K562 (cell line): Measurements from ENCODE around the gene MEX3D. TPM values are rescaled to one million over a fixed set of nuclear protein-coding genes. Genes with fewer than 3 reads are reported as not detected.

ENCODE experiments used
- ARNT ChIP-seq, 2 experiments: fragments of 450-650 bp; IDR thresholded peaks; 2 replicates each; pipeline ENCODE4 v1.6.1; 2016; ENCODE audit warnings: mild to moderate bottlenecking in 1 of 2
- CHD1 ChIP-seq: fragments of 200-600 bp; sonication (generic); IDR thresholded peaks from one replicate; pipeline ENCODE4 v1.6.1; 2012; ENCODE audit warnings: mild to moderate bottlenecking, moderate library complexity, low read length, inconsistent platforms
- ESRRB ChIP-seq: fragments of 250-450 bp; sonication (Bioruptor Pico); IDR thresholded peaks from 2 replicates; pipeline ENCODE4 v1.5.0; 2020; ENCODE audit warnings: mild to moderate bottlenecking, moderate library complexity, borderline replicate concordance
- GATA2 ChIP-seq: sonication (generic); formaldehyde crosslinking; IDR thresholded peaks from 2 replicates; pipeline ENCODE4 v1.4.0; 2020; ENCODE audit warnings: mild to moderate bottlenecking, missing genetic modification reagents
- HDAC1 ChIP-seq, 2 experiments: fragments of 450-650 bp; IDR thresholded peaks; 2 replicates each; pipeline ENCODE4 v1.6.1; 2016 to 2017; ENCODE audit warnings: inconsistent platforms in 1 of 2, mild to moderate bottlenecking in 1 of 2, moderate library complexity in 1 of 2
- KAT8 ChIP-seq: fragments of 450-650 bp; IDR thresholded peaks from 2 replicates; pipeline ENCODE4 v1.6.1; 2016; ENCODE audit warnings: low read depth, mild to moderate bottlenecking
- MAZ ChIP-seq, 2 experiments: fragments of 450-650 bp in 1 of 2; sonication (generic) in 1 of 2; formaldehyde crosslinking; IDR thresholded peaks in 1 of 2; conservative IDR thresholded peaks in 1 of 2; 2 replicates each; pipeline versions ENCODE4 v1.4.0 to v1.5.0; 2020; ENCODE audit warnings: mild to moderate bottlenecking in 1 of 2, missing genetic modification reagents in 1 of 2
- MEF2D ChIP-seq: conservative IDR thresholded peaks from 2 replicates; pipeline ENCODE4 v1.6.1; 2016; ENCODE audit warnings: low read depth, missing genetic modification characterization, missing compliant biosample characterization
- NCOA4 ChIP-seq: fragments of 450-650 bp; IDR thresholded peaks from 2 replicates; pipeline ENCODE4 v1.6.1; 2018; ENCODE audit warnings: mild to moderate bottlenecking; ENCODE audit not compliant: partially characterized antibody
- PHB2 ChIP-seq: fragments of 450-650 bp; IDR thresholded peaks from 2 replicates; pipeline ENCODE4 v1.6.1; 2017; ENCODE audit warnings: low read depth
- RBBP5 ChIP-seq: fragments of 200-600 bp; sonication (generic); IDR thresholded peaks from 2 replicates; pipeline ENCODE4 v1.6.1; 2012; ENCODE audit warnings: borderline replicate concordance, mild to moderate bottlenecking, low read length, control low read depth, inconsistent platforms; ENCODE audit not compliant: insufficient read depth, poor library complexity, severe bottlenecking
- SLC30A9 ChIP-seq: fragments of 250-450 bp; sonication (Bioruptor Pico); IDR thresholded peaks from 2 replicates; pipeline ENCODE4 v1.8.0; 2022; ENCODE audit warnings: mild to moderate bottlenecking, moderate library complexity
- SMARCC2 ChIP-seq: fragments of 450-650 bp; IDR thresholded peaks from 2 replicates; pipeline ENCODE4 v1.6.1; 2017; ENCODE audit warnings: antibody characterized with exemption, moderate library complexity, mild to moderate bottlenecking, low read depth
- U2AF1 ChIP-seq: fragments of 200-400 bp; formaldehyde crosslinking; optimal IDR thresholded peaks from 2 replicates; pipeline ENCODE3; 2017; ENCODE audit warnings: mild to moderate bottlenecking, low read depth, low read length, moderate library complexity
- ZKSCAN8 ChIP-seq: fragments of 200-800 bp; sonication (Bioruptor generic); IDR thresholded peaks from 2 replicates; pipeline ENCODE4 v1.6.1; 2016; ENCODE audit warnings: missing genetic modification characterization, missing compliant biosample characterization
- ZNF184 ChIP-seq: sonication (generic); formaldehyde crosslinking; IDR thresholded peaks from 2 replicates; pipeline ENCODE4 v1.5.0; 2020; ENCODE audit warnings: missing genetic modification reagents
- ZNF584 ChIP-seq: fragments of 200-800 bp; sonication (Bioruptor generic); IDR thresholded peaks from 2 replicates; pipeline ENCODE4 v1.6.1; 2016; ENCODE audit warnings: low read depth, mild to moderate bottlenecking, missing genetic modification characterization, missing compliant biosample characterization
- polyA plus RNA-seq, 8 experiments: library from polyadenylated mRNA; depleted of rRNA in 4 of 8; stranded (reverse) in 5 of 8; unstranded in 3 of 8; fragments of >200 nt; fragmentation: Nextera tagmentation in 2 of 8; fragmentation: Illumina TruSeq in 1 of 8; extraction: Ambion mirVana in 2 of 8; extraction: Trizol in 1 of 8; gene quantifications; 2 replicates each; pipeline versions ENCODE4 v1.2.1 to v1.2.3, GENCODE V29; 2011 to 2014; ENCODE audit warnings: inconsistent platforms in 1 of 8, missing spikeins in 1 of 8
- total RNA-seq, 7 experiments: library from RNA; depleted of rRNA in 6 of 7; stranded (reverse); fragments of >200 nt in 6 of 7; fragmentation: Illumina TruSeq in 2 of 7; extraction: Trizol in 2 of 7; gene quantifications; 2 replicates each; pipeline versions ENCODE4 v1.2.1 to v1.2.3, GENCODE V29; 2011 to 2021; ENCODE audit warnings: low replicate concordance in 1 of 7
- TF ChIP-seq, protein P1 (sequence below): fragments of 450-650 bp; IDR thresholded peaks from 2 replicates; pipeline ENCODE4 v1.6.1; 2018; ENCODE audit not compliant: partially characterized antibody
- TF ChIP-seq, protein P2 (sequence below): fragments of 250-450 bp; sonication (Bioruptor Pico); IDR thresholded peaks from 2 replicates; pipeline ENCODE4 v1.8.0; 2021; ENCODE audit warnings: borderline replicate concordance, mild to moderate bottlenecking, moderate library complexity; ENCODE audit not compliant: poor library complexity, severe bottlenecking
- TF ChIP-seq, protein P3 (sequence below): sonication (generic); formaldehyde crosslinking; IDR thresholded peaks from 2 replicates; pipeline ENCODE4 v1.8.1; 2023; ENCODE audit warnings: mild to moderate bottlenecking, missing genetic modification reagents

The MEX3D gene
- total and polyA plus RNA-seq, 9 of the 15 experiments (the other 6 are each of a cell fraction or from before 2014, with no cell fraction given): 1.7 to 39.3 (median 5.7) TPM

- TF ChIP-seq, protein P1, sequence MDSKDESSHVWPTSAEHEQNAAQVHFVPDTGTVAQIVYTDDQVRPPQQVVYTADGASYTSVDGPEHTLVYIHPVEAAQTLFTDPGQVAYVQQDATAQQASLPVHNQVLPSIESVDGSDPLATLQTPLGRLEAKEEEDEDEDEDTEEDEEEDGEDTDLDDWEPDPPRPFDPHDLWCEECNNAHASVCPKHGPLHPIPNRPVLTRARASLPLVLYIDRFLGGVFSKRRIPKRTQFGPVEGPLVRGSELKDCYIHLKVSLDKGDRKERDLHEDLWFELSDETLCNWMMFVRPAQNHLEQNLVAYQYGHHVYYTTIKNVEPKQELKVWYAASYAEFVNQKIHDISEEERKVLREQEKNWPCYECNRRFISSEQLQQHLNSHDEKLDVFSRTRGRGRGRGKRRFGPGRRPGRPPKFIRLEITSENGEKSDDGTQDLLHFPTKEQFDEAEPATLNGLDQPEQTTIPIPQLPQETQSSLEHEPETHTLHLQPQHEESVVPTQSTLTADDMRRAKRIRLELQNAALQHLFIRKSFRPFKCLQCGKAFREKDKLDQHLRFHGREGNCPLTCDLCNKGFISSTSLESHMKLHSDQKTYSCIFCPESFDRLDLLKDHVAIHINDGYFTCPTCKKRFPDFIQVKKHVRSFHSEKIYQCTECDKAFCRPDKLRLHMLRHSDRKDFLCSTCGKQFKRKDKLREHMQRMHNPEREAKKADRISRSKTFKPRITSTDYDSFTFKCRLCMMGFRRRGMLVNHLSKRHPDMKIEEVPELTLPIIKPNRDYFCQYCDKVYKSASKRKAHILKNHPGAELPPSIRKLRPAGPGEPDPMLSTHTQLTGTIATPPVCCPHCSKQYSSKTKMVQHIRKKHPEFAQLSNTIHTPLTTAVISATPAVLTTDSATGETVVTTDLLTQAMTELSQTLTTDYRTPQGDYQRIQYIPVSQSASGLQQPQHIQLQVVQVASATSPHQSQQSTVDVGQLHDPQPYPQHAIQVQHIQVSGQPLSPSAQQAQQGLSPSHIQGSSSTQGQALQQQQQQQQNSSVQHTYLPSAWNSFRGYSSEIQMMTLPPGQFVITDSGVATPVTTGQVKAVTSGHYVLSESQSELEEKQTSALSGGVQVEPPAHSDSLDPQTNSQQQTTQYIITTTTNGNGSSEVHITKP: no peak
- TF ChIP-seq, protein P2, sequence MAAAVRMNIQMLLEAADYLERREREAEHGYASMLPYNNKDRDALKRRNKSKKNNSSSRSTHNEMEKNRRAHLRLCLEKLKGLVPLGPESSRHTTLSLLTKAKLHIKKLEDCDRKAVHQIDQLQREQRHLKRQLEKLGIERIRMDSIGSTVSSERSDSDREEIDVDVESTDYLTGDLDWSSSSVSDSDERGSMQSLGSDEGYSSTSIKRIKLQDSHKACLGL (CRISPR knock-in tag): peak; percentile 68
- TF ChIP-seq ZKSCAN8 (CRISPR knock-in tag) (no peak), U2AF1 (peak; percentile 51), ZNF184 (CRISPR knock-in tag) (no peak), KAT8 (no peak), RBBP5 (peak; percentile 62), MAZ (CRISPR knock-in tag; conservative IDR thresholded peaks at IDR 0.05 in 1 of 2, IDR thresholded peaks at IDR 0.05 in 1 of 2) (peak; percentile 52 to 54), GATA2 (no peak), NCOA4 (no peak), ZNF584 (CRISPR knock-in tag) (no peak), SLC30A9 (CRISPR knock-in tag) (no peak), SMARCC2 (peak; percentile 64; the same call in 1 of the 2 replicates), ESRRB (CRISPR knock-in tag) (no peak), PHB2 (no peak), MEF2D (tag) (no peak), HDAC1 (IDR thresholded peaks at IDR 0.05) (peak in 1 of 2 experiments; percentile 80; a peak in 2 of 4 replicates), ARNT (IDR thresholded peaks at IDR 0.05) (peak in 1 of 2 experiments; percentile 78; a peak in 2 of 4 replicates), CHD1 (peak; percentile 80)
- TF ChIP-seq, protein P3, sequence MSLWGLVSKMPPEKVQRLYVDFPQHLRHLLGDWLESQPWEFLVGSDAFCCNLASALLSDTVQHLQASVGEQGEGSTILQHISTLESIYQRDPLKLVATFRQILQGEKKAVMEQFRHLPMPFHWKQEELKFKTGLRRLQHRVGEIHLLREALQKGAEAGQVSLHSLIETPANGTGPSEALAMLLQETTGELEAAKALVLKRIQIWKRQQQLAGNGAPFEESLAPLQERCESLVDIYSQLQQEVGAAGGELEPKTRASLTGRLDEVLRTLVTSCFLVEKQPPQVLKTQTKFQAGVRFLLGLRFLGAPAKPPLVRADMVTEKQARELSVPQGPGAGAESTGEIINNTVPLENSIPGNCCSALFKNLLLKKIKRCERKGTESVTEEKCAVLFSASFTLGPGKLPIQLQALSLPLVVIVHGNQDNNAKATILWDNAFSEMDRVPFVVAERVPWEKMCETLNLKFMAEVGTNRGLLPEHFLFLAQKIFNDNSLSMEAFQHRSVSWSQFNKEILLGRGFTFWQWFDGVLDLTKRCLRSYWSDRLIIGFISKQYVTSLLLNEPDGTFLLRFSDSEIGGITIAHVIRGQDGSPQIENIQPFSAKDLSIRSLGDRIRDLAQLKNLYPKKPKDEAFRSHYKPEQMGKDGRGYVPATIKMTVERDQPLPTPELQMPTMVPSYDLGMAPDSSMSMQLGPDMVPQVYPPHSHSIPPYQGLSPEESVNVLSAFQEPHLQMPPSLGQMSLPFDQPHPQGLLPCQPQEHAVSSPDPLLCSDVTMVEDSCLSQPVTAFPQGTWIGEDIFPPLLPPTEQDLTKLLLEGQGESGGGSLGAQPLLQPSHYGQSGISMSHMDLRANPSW (CRISPR knock-in tag): peak; percentile 68; the same call in 1 of the 2 replicates
Measured at GRCh38 chr19:1605236-1606137, 37.4 kb upstream of the MEX3D start, which contains the start of gene UQCR11 (continued).
